ENCODE results near the gene SCP2.

Gene SCP2

DNA sequence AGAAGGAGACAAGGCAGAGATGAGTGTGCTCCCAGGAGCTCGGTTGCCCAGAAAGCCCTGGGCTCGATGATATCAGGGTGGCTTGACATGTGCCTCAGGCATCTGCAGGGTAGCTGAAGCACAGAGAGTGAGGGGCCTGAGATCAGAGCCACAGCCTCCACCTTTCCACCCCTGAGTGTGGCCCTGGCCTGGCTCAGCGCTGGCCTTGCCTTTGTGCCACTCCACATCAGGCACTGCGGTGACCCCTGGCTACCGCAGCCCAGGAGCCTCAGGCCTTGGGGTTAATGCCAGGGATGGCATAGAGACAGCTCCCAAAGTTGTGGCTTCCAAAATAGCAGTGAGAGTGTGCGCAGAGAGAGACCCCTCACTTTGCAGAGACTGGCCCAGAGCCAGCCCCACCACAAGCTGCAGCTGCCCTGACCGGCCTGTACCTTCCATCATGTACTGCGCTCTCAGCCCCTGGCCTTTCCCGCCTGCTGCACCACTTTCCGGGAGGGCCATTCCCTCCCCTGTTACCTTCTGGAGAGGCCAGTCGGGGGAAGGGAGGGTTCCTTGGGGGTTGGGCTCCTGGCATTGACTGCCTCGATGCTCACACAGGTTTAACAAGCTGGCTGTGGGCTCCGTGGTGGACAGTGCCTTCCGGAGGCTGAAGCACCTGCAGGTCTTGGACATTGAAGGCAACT is 154.4 kb downstream of the SCP2 start:
- TF ChIP-seq GABPA (IDR thresholded peaks at IDR 0.05; ENCODE audit: low read depth), result no peak
- TF ChIP-seq, protein P1, sequence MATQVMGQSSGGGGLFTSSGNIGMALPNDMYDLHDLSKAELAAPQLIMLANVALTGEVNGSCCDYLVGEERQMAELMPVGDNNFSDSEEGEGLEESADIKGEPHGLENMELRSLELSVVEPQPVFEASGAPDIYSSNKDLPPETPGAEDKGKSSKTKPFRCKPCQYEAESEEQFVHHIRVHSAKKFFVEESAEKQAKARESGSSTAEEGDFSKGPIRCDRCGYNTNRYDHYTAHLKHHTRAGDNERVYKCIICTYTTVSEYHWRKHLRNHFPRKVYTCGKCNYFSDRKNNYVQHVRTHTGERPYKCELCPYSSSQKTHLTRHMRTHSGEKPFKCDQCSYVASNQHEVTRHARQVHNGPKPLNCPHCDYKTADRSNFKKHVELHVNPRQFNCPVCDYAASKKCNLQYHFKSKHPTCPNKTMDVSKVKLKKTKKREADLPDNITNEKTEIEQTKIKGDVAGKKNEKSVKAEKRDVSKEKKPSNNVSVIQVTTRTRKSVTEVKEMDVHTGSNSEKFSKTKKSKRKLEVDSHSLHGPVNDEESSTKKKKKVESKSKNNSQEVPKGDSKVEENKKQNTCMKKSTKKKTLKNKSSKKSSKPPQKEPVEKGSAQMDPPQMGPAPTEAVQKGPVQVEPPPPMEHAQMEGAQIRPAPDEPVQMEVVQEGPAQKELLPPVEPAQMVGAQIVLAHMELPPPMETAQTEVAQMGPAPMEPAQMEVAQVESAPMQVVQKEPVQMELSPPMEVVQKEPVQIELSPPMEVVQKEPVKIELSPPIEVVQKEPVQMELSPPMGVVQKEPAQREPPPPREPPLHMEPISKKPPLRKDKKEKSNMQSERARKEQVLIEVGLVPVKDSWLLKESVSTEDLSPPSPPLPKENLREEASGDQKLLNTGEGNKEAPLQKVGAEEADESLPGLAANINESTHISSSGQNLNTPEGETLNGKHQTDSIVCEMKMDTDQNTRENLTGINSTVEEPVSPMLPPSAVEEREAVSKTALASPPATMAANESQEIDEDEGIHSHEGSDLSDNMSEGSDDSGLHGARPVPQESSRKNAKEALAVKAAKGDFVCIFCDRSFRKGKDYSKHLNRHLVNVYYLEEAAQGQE (IDR thresholded peaks at IDR 0.05; ENCODE audit: insufficient replicate concordance, low read depth), result no peak
- TF ChIP-seq SPI1 (IDR thresholded peaks at IDR 0.05; ENCODE audit: borderline replicate concordance, low read depth), result no peak
- TF ChIP-seq, protein P2, sequence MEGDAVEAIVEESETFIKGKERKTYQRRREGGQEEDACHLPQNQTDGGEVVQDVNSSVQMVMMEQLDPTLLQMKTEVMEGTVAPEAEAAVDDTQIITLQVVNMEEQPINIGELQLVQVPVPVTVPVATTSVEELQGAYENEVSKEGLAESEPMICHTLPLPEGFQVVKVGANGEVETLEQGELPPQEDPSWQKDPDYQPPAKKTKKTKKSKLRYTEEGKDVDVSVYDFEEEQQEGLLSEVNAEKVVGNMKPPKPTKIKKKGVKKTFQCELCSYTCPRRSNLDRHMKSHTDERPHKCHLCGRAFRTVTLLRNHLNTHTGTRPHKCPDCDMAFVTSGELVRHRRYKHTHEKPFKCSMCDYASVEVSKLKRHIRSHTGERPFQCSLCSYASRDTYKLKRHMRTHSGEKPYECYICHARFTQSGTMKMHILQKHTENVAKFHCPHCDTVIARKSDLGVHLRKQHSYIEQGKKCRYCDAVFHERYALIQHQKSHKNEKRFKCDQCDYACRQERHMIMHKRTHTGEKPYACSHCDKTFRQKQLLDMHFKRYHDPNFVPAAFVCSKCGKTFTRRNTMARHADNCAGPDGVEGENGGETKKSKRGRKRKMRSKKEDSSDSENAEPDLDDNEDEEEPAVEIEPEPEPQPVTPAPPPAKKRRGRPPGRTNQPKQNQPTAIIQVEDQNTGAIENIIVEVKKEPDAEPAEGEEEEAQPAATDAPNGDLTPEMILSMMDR (IDR thresholded peaks at IDR 0.05; ENCODE audit: insufficient read depth, low read length), result no peak
- no peak for TF ChIP-seq POLR2AphosphoS5 (IDR thresholded peaks at IDR 0.05; ENCODE audit: low read depth)
- Histone ChIP-seq H3K27ac (replicated peaks) (no peak overlapping the region), H3K27me3 (ENCODE audit: insufficient read depth, poor library complexity, severe bottlenecking) (no peaks in the 10 kb centered on the region), H3K4me3 (replicated peaks; ENCODE audit: insufficient read depth, low read length) (no peak overlapping the region)
- no peak for DNase-seq (ENCODE audit: low read depth in 1 of 2, low spot score in 1 of 2)

DNA sequence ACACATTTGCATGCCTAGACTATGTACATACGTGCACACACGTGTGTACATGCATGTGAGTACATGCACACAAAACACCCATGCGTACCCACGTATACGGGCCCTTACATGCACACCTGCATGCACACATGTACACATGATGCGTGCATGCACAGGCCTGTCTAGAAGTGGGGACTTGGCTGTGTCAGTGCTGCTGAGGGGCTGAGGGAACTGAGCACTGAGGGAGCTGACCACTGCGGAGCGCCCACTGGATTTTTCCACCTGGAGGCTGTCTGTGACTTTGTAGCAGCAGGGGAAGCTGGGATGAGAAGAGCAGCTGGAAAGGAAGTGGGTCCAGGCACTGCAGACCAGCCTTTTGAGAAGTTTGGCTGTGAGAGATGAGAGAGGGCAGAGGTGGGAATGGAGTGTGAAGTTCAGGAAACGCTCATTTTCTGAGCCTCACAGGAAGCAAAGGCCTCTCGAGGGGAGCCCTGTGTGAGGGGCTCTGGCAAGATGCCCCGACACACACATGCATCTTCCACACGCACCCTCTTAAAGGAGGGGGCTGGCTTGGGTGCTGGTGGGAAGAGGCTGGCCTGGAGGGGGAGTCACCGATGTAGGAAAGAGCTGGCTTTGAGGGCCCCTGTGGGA is 155.9 kb downstream of the SCP2 start:
- no peak for TF ChIP-seq GABPA (IDR thresholded peaks at IDR 0.05; ENCODE audit: low read depth)
- TF ChIP-seq, protein P2 (IDR thresholded peaks at IDR 0.05; ENCODE audit: insufficient read depth, low read length), result no peak
- TF ChIP-seq SPI1 (IDR thresholded peaks at IDR 0.05; ENCODE audit: borderline replicate concordance, low read depth), result no peak
- TF ChIP-seq, protein P1 (IDR thresholded peaks at IDR 0.05; ENCODE audit: insufficient replicate concordance, low read depth), result no peak
- TF ChIP-seq POLR2AphosphoS5 (IDR thresholded peaks at IDR 0.05; ENCODE audit: low read depth), result no peak
- no peak overlapping the region for H3K4me3 ChIP-seq (replicated peaks; ENCODE audit: insufficient read depth, low read length)
- no peak overlapping the region for H3K27ac ChIP-seq (replicated peaks)
- DNase-seq (ENCODE audit: low read depth in 1 of 2, low spot score in 1 of 2), result no peak
- H3K27me3 ChIP-seq (ENCODE audit: insufficient read depth, poor library complexity, severe bottlenecking), result no peaks in the 10 kb centered on the region

DNA sequence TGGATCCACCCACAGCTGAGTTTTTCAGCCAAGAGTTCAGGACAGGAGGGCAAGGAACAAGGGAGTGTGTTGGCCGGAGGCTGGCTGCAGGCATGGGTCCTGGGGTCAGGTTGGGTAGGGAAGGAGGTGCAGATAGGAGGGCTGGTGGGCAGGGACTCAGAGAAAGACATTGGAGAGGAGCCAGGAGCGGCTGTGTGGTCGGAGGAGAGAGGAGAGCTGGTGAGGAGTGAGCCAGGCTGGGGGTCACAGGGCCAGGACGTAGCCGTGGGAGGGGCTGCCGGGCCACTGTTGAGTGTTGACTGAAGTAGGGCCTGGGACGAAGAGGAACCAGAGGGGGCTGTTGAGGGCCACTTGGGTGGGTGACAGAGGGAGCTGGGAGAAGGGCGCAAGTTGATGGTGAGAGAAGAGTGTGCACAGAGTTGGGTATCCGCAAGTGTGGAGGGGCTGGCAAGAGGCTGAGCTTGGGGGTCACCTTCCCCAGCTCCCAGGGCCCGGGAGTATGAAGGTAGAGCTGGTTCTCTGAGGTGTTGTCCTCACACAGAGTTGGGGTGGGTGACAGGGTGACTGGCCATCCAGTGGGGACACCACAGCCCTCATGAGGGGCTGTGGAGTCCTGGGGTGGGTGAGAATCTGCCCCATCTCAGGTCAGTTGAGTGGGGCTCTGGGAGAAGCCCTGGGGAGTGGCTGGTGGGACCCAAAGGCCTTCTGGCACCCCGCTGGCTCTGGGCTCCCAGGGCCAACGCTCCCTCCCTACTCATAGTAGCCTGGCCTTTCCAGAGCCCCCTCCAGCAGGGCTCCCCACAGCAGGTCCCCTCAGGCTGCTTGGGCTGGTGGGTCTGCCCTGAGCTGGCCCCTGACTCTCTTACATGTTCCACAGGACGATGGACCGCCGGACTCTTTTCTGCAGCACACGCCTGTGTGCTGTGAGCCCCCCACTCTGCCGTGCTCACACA is 156.8 kb downstream of the SCP2 start:
- Histone ChIP-seq H3K4me3 (replicated peaks; ENCODE audit: insufficient read depth, low read length) (no peak overlapping the region), H3K27me3 (ENCODE audit: insufficient read depth, poor library complexity, severe bottlenecking) (no peaks in the 10 kb centered on the region), H3K27ac (replicated peaks) (no peak overlapping the region)
- no peak for DNase-seq (ENCODE audit: low read depth in 1 of 2, low spot score in 1 of 2)
- TF ChIP-seq, protein P1 (IDR thresholded peaks at IDR 0.05; ENCODE audit: insufficient replicate concordance, low read depth), result no peak
- no peak for TF ChIP-seq GABPA (IDR thresholded peaks at IDR 0.05; ENCODE audit: low read depth)
- TF ChIP-seq, protein P2 (IDR thresholded peaks at IDR 0.05; ENCODE audit: insufficient read depth, low read length), result no peak
- no peak for TF ChIP-seq POLR2AphosphoS5 (IDR thresholded peaks at IDR 0.05; ENCODE audit: low read depth)
- TF ChIP-seq SPI1 (IDR thresholded peaks at IDR 0.05; ENCODE audit: borderline replicate concordance, low read depth), result no peak

Data from HL-60 (cell line).